ENCODE measurements around the gene OR5C1.
A peak's percentile ranks its signal among the peaks of the same experiment; 100 is the strongest.
"Not testable (repeated sequence)": the region's sequence is repeated elsewhere in the genome, so short reads cannot be mapped to it uniquely, and the experiment has no call there.

The OR5C1 gene

GRCh38 chr9:122800066-122801060, 11.6 kb downstream of the OR5C1 start, which contains the start of gene OR1K1:
Gene OR1K1 (plus strand): TSS chr9:122800123. CDS start chr9:122800123, 0 bp downstream.
- Mint-ChIP-seq H3K4me3 (no peak within 1 kb of the TSS), H3K4me1 (ENCODE audit: low read depth) (no peaks in the 10 kb centered on the region), H3K27me3 (ENCODE audit: low read depth) (no peaks in the 10 kb centered on the region), H3K27ac (no peak within 1 kb of the TSS), H3K36me3 (ENCODE audit: low read depth) (no peaks in the 10 kb centered on the region), H3K9me3 (no peaks in the 10 kb centered on the region)

DNA sequence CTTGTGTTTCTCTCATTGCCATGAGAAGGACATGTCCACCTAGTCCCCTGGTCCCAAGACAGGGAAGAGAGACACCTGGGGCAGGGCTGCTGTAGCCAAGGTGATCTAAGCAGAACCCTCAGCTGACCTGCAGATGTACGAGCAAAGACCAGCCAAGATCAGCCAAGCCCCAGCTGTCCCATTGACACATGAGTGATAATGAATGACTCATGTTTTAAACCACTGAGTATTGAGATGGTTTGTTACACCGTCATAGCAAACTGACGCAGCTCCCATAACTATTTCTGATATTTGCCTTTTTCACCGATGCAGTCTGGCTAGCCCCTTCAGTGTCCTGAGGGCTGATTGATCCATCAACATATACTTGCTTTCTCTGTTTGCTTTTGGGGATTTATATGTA, 17.9 kb downstream of the OR5C1 start:
- Mint-ChIP-seq H3K4me1 (ENCODE audit: low read depth) (peaks cover 14% of the 10 kb centered on the region), H3K27me3 (ENCODE audit: low read depth) (no peaks in the 10 kb centered on the region), H3K36me3 (ENCODE audit: low read depth) (no peaks in the 10 kb centered on the region), H3K27ac (no peak overlapping the region), H3K4me3 (no peak overlapping the region), H3K9me3 (no peaks in the 10 kb centered on the region)

DNA sequence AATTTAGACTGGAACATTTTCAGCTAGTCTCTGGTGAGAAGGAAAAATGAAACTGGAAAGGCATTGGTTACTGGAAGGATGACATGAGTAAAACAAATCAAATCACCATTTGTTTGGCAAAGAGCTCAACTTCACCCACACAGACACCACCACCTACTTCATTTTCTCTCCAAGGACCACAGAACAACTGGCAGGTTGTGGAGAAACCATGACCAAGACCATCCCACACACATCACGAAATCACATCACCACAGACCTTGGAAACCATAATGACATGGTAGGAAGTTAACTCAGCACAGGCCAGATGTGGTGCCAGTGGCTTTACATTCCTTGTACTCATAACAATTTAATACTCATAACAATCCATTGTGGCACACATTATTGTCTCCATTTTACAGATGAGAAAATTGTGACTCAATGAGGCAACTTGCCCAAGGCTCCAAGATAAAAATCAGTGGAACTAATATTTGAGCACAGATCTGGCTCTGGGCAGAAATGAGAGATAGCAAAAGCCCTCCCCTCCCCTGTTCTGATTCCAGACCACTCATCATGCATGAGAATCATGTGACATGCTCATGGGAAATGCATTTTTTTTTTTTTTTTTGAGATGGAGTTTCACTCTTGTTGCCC, 18.7 kb downstream of the OR5C1 start:
- no peak overlapping the region for H3K27ac Mint-ChIP-seq

GRCh38 chr9:122808141-122808540, 19.4 kb downstream of the OR5C1 start:
- H3K27ac Mint-ChIP-seq: no peak overlapping the region
- no peak overlapping the region for H3K4me3 Mint-ChIP-seq
- peaks cover 14% of the 10 kb centered on the region for H3K4me1 Mint-ChIP-seq (ENCODE audit: low read depth)

More for the DNA sequence above, 18.7 kb downstream of the OR5C1 start:
- H3K9me3 Mint-ChIP-seq: no peaks in the 10 kb centered on the region
- peaks cover 14% of the 10 kb centered on the region for H3K4me1 Mint-ChIP-seq (ENCODE audit: low read depth)
- no peaks in the 10 kb centered on the region for H3K27me3 Mint-ChIP-seq (ENCODE audit: low read depth)
- H3K4me3 Mint-ChIP-seq: no peak overlapping the region
- H3K36me3 Mint-ChIP-seq (ENCODE audit: low read depth): no peaks in the 10 kb centered on the region

GRCh38 chr9:122809261-122809660, 20.5 kb downstream of the OR5C1 start:
- peaks cover 14% of the 10 kb centered on the region for H3K4me1 Mint-ChIP-seq (ENCODE audit: low read depth)
- not testable (repeated sequence) for H3K36me3 Mint-ChIP-seq (ENCODE audit: low read depth); H3K4me3 Mint-ChIP-seq; H3K9me3 Mint-ChIP-seq; H3K27ac Mint-ChIP-seq; H3K27me3 Mint-ChIP-seq (ENCODE audit: low read depth)

More at GRCh38 chr9:122808141-122808540, 19.4 kb downstream of the OR5C1 start:
- Mint-ChIP-seq H3K9me3 (no peaks in the 10 kb centered on the region), H3K36me3 (ENCODE audit: low read depth) (no peaks in the 10 kb centered on the region), H3K27me3 (ENCODE audit: low read depth) (no peaks in the 10 kb centered on the region)

GRCh38 chr9:122810306-122810946, 21.7 kb downstream of the OR5C1 start:
- Mint-ChIP-seq H3K36me3 (ENCODE audit: low read depth) (peaks cover 1% of the 10 kb centered on the region), H3K9me3 (no peaks in the 10 kb centered on the region), H3K4me3 (no peak overlapping the region), H3K4me1 (ENCODE audit: low read depth) (peaks cover 15% of the 10 kb centered on the region), H3K27me3 (ENCODE audit: low read depth) (no peaks in the 10 kb centered on the region), H3K27ac (no peak overlapping the region)

GRCh38 chr9:122812736-122813135, 24.0 kb downstream of the OR5C1 start:
- Mint-ChIP-seq H3K9me3 (no peaks in the 10 kb centered on the region), H3K27me3 (ENCODE audit: low read depth) (no peaks in the 10 kb centered on the region), H3K4me1 (ENCODE audit: low read depth) (peaks cover 24% of the 10 kb centered on the region), H3K36me3 (ENCODE audit: low read depth) (peaks cover 7% of the 10 kb centered on the region), H3K4me3 (no peak overlapping the region), H3K27ac (no peak overlapping the region)

DNA sequence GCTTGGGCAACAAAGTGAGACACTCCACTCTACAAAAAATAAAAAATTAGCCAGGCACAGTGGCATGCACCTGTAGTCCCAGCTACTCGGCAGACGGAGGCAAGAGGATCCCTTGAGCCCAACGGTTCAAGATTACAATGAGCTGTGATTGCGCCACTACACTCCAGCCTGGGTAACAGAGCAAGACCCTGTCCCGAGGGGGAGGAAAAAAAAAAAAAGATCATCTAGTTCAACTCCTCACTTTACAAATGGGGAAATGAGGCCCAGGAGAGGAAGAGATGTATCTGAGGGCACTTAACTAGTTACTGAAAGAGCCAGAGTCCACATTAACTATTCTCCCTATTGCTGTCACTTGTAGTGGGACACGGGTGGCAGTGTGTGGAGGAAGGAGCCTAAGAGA, 25.8 kb downstream of the OR5C1 start:
- H3K9me3 Mint-ChIP-seq: no peaks in the 10 kb centered on the region
- peaks cover 18% of the 10 kb centered on the region for H3K4me1 Mint-ChIP-seq (ENCODE audit: low read depth)
- no peak overlapping the region for H3K4me3 Mint-ChIP-seq
- H3K27ac Mint-ChIP-seq: no peak overlapping the region
- peaks cover 7% of the 10 kb centered on the region for H3K36me3 Mint-ChIP-seq (ENCODE audit: low read depth)
- H3K27me3 Mint-ChIP-seq (ENCODE audit: low read depth): no peaks in the 10 kb centered on the region

DNA sequence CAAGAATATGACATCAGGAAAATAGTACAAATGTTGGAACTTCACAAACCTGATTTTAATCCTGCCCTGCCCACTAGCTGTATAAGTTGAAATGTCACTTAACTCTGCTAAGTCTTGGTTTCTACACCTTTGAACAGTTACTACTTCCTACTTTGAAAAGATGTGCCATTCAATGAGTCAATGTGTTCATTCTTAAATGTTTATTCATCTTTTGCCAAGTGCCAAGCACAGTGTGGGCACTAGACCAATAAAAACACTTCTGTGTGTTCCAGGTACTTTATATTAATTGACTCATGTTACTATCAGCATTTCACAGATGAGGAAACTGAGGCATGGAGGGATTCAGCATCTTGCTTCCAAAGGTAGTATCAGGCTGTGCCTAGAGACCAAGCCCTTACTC, 26.8 kb downstream of the OR5C1 start:
- H3K4me3 Mint-ChIP-seq: peak overlapping the region; percentile 60
- H3K4me1 Mint-ChIP-seq (ENCODE audit: low read depth): peaks cover 26% of the 10 kb centered on the region
- H3K27me3 Mint-ChIP-seq (ENCODE audit: low read depth): no peaks in the 10 kb centered on the region
- peak overlapping the region; percentile 86 for H3K27ac Mint-ChIP-seq
- H3K36me3 Mint-ChIP-seq (ENCODE audit: low read depth): peaks cover 17% of the 10 kb centered on the region
- H3K9me3 Mint-ChIP-seq: no peaks in the 10 kb centered on the region

GRCh38 chr9:122816163-122816867, 27.6 kb downstream of the OR5C1 start:
- H3K27me3 Mint-ChIP-seq (ENCODE audit: low read depth): no peaks in the 10 kb centered on the region
- H3K27ac Mint-ChIP-seq: peak overlapping the region; percentile 86
- peak overlapping the region; percentile 60 for H3K4me3 Mint-ChIP-seq
- peaks cover 20% of the 10 kb centered on the region for H3K36me3 Mint-ChIP-seq (ENCODE audit: low read depth)
- H3K9me3 Mint-ChIP-seq: no peaks in the 10 kb centered on the region
- peaks cover 29% of the 10 kb centered on the region for H3K4me1 Mint-ChIP-seq (ENCODE audit: low read depth)

DNA sequence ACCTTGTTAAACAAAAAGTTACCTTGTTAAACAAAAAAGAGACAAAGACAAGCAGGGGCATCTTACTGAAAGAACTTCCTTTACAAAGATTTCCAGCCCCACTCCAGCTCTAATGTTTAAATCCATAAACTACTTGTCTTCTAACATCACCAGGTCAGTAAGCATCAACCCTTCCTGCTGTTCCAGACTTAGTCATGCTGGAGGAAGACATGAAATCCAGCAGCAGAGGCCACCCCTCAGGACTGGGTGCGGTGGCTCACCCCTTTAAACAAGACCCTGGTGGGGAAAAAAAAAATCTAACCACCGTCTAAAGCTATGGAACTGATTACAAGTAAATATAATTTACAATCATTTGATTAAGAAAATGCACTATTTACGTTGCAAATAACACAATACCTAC, 30.6 kb downstream of the OR5C1 start:
- H3K9me3 Mint-ChIP-seq: no peaks in the 10 kb centered on the region
- H3K4me1 Mint-ChIP-seq (ENCODE audit: low read depth): peaks cover 39% of the 10 kb centered on the region
- no peak overlapping the region for H3K4me3 Mint-ChIP-seq
- H3K36me3 Mint-ChIP-seq (ENCODE audit: low read depth): peaks cover 31% of the 10 kb centered on the region
- H3K27ac Mint-ChIP-seq: no peak overlapping the region
- no peaks in the 10 kb centered on the region for H3K27me3 Mint-ChIP-seq (ENCODE audit: low read depth)

DNA sequence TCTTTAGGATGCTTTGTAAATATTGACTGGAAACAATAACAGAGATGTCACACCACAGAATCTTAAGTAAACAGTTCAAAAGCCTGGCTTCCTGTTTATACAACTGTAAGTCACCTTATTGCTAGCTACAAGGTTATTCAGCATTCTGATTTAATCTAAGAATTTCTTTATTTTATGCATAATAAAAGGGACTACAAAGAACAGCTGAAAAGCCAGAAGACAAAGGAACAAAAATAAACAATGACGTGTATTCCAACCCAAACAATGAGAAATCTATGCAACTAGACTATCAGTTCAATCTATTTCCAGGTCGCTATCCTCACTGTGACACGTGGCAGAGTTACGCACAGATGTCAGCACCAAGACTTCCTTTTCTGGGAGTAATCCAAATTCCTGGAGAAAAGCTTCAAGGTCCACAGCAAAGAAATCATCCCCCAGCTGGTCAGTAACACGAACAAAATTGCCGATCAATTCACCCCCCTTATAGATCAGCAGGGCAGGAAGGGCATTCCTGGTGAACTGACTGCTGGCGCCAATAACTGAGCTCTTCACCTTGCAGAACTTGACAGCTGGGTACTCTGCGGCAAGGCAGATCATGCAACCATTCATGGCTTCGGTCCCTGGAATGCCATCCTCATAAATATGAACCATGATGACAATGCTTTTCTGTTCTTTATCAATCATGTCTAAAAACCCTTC, 31.2 kb downstream of the OR5C1 start:
- Mint-ChIP-seq H3K4me1 (ENCODE audit: low read depth) (peaks cover 45% of the 10 kb centered on the region), H3K36me3 (ENCODE audit: low read depth) (peaks cover 31% of the 10 kb centered on the region), H3K27ac (no peak overlapping the region), H3K4me3 (no peak overlapping the region), H3K27me3 (ENCODE audit: low read depth) (no peaks in the 10 kb centered on the region), H3K9me3 (no peaks in the 10 kb centered on the region)

- Mint-ChIP-seq H3K36me3 (ENCODE audit: low read depth) (peaks cover 30% of the 10 kb centered on the region), H3K4me1 (ENCODE audit: low read depth) (peaks cover 44% of the 10 kb centered on the region), H3K27ac (no peak overlapping the region), H3K9me3 (no peaks in the 10 kb centered on the region), H3K4me3 (no peak overlapping the region), H3K27me3 (ENCODE audit: low read depth) (no peaks in the 10 kb centered on the region)
Measured at GRCh38 chr9:122820490-122820845, 31.7 kb downstream of the OR5C1 start.
